ENCODE data around the gene CD33.

Gene CD33

GRCh38 chr19:51185868-51186215, 39.0 kb upstream of the CD33 start:
- peaks cover 48% of the 10 kb centered on the region for H3K27me3 ChIP-seq
- TF ChIP-seq CTCF (IDR thresholded peaks at IDR 0.05), result no peak
- H3K36me3 ChIP-seq, result no peaks in the 10 kb centered on the region
- H3K4me1 ChIP-seq (ENCODE audit: control insufficient read depth in 1 of 2, insufficient read depth in 1 of 2, low read depth in 1 of 2, low read length in 1 of 2), result peaks cover 0 to 3% of the 10 kb centered on the region in 2 experiments
- H3K9me3 ChIP-seq, result no peaks in the 10 kb centered on the region
- no peak overlapping the region for H3K27ac ChIP-seq
- H3K4me3 ChIP-seq (ENCODE audit: low read depth in 1 of 2, low read length in 1 of 2), result no peak overlapping the region

GRCh38 chr19:51186323-51186722, 38.6 kb upstream of the CD33 start:
- H3K27ac ChIP-seq, result no peak overlapping the region
- peaks cover 48% of the 10 kb centered on the region for H3K27me3 ChIP-seq
- H3K9me3 ChIP-seq, result no peaks in the 10 kb centered on the region
- peaks cover 0 to 3% of the 10 kb centered on the region in 2 experiments for H3K4me1 ChIP-seq (ENCODE audit: control insufficient read depth in 1 of 2, insufficient read depth in 1 of 2, low read depth in 1 of 2, low read length in 1 of 2)
- no peaks in the 10 kb centered on the region for H3K36me3 ChIP-seq
- no peak overlapping the region for H3K4me3 ChIP-seq (ENCODE audit: low read depth in 1 of 2, low read length in 1 of 2)
- no peak for TF ChIP-seq CTCF (IDR thresholded peaks at IDR 0.05)

GRCh38 chr19:51187395-51188226, 37.3 kb upstream of the CD33 start:
- peaks cover 0 to 3% of the 10 kb centered on the region in 2 experiments for H3K4me1 ChIP-seq (ENCODE audit: control insufficient read depth in 1 of 2, insufficient read depth in 1 of 2, low read depth in 1 of 2, low read length in 1 of 2)
- H3K4me3 ChIP-seq (ENCODE audit: low read depth in 1 of 2, low read length in 1 of 2), result no peak overlapping the region
- no peak overlapping the region for H3K27ac ChIP-seq
- H3K27me3 ChIP-seq, result peaks cover 37% of the 10 kb centered on the region
- H3K9me3 ChIP-seq, result no peaks in the 10 kb centered on the region
- no peaks in the 10 kb centered on the region for H3K36me3 ChIP-seq
- no peak for TF ChIP-seq CTCF (IDR thresholded peaks at IDR 0.05)

DNA sequence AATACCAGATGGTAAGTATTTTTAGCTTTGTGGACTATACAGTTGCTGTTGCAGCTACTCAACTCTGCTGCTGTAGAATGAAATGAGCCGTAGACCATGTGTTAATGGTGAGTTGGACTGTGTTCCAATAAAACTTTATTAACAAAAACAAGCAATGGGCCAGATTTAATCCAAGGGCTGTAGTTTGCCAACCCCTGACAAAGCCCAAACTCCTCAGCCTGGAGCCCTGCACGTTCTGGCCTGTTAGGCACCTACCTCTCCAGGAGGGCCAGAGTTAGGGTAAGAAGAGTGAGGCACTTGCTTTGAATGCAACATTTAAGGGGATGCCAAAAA, 36.7 kb upstream of the CD33 start:
- Histone ChIP-seq H3K36me3 (no peaks in the 10 kb centered on the region), H3K9me3 (no peaks in the 10 kb centered on the region), H3K27ac (no peak overlapping the region), H3K4me1 (ENCODE audit: control insufficient read depth in 1 of 2, insufficient read depth in 1 of 2, low read depth in 1 of 2, low read length in 1 of 2) (peaks cover 0 to 3% of the 10 kb centered on the region in 2 experiments), H3K4me3 (ENCODE audit: low read depth in 1 of 2, low read length in 1 of 2) (no peak overlapping the region), H3K27me3 (peaks cover 32% of the 10 kb centered on the region)
- TF ChIP-seq CTCF (IDR thresholded peaks at IDR 0.05), result no peak

- H3K4me3 ChIP-seq (ENCODE audit: low read depth in 1 of 2, low read length in 1 of 2), result no peak overlapping the region
- H3K27ac ChIP-seq, result no peak overlapping the region
- no peaks in the 10 kb centered on the region for H3K9me3 ChIP-seq
- H3K36me3 ChIP-seq, result no peaks in the 10 kb centered on the region
- H3K27me3 ChIP-seq, result peaks cover 5% of the 10 kb centered on the region
- no peaks in the 10 kb centered on the region for H3K4me1 ChIP-seq (ENCODE audit: control insufficient read depth in 1 of 2, insufficient read depth in 1 of 2, low read depth in 1 of 2, low read length in 1 of 2)
- no peak for TF ChIP-seq CTCF (IDR thresholded peaks at IDR 0.05)
Measured at GRCh38 chr19:51192689-51193088, 32.2 kb upstream of the CD33 start.
